ENCODE data around the gene MBD3L5.

MBD3L5 gene

DNA sequence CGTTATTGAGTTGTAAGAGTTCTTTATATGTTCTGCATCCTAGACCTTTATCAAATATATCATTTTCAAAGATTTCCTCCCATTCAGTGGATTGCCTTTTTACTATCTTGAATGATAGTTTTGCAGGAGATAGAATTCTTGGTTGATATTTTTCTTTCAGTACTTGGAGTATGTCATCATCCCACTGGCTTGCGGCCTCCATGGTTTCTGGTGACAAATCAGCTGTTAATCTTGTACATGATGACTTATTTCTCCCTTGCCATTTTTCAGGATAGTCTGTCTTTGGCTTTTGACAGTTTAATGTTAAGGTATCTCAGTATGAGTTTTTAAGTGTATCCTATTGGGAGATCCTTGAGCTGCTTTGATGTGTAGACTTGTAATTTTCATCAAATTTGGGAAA is 47.6 kb downstream of the MBD3L5 start:
- TF ChIP-seq, protein P1, sequence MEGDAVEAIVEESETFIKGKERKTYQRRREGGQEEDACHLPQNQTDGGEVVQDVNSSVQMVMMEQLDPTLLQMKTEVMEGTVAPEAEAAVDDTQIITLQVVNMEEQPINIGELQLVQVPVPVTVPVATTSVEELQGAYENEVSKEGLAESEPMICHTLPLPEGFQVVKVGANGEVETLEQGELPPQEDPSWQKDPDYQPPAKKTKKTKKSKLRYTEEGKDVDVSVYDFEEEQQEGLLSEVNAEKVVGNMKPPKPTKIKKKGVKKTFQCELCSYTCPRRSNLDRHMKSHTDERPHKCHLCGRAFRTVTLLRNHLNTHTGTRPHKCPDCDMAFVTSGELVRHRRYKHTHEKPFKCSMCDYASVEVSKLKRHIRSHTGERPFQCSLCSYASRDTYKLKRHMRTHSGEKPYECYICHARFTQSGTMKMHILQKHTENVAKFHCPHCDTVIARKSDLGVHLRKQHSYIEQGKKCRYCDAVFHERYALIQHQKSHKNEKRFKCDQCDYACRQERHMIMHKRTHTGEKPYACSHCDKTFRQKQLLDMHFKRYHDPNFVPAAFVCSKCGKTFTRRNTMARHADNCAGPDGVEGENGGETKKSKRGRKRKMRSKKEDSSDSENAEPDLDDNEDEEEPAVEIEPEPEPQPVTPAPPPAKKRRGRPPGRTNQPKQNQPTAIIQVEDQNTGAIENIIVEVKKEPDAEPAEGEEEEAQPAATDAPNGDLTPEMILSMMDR (IDR thresholded peaks at IDR 0.05): no peak

Measured in LNCAP (cell line).